Stimulated activated CD4-positive, alpha-beta T cell treated with anti-CD3 and anti-CD28 coated beads, TNF-alpha, amount 100 ng/mL, for 4 hours (primary cell): Measurements from ENCODE around the gene SVBP.
A peak's percentile ranks its signal among the peaks of the same experiment; 100 is the strongest.

ENCODE experiments used
- DNase-seq, 3 experiments: peaks; one replicate each; pipeline ENCODE4 v3.0.0-alpha.2; 2020; ENCODE audit warnings: low read depth in 3 of 3

SVBP gene

DNA sequence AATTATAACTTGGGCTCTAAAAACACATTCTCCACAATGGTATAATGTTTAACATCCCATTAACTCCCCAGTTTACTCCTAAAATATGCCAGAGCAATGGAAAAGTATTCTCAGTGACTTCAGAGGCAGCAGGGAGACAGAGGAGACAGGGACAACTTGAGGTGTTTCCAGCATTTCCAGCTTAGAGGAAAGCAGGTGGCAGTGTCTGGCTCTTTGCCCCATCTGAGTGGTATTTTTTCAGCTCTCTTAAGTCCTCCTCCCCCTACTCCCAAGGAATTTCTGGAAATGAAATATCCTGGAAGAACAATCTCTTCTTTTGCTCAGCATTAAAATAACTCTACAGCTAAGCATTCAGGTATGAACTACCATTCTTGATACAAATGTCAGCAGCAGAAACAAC, 11.0 kb downstream of the SVBP start:
- no peak for DNase-seq

DNA sequence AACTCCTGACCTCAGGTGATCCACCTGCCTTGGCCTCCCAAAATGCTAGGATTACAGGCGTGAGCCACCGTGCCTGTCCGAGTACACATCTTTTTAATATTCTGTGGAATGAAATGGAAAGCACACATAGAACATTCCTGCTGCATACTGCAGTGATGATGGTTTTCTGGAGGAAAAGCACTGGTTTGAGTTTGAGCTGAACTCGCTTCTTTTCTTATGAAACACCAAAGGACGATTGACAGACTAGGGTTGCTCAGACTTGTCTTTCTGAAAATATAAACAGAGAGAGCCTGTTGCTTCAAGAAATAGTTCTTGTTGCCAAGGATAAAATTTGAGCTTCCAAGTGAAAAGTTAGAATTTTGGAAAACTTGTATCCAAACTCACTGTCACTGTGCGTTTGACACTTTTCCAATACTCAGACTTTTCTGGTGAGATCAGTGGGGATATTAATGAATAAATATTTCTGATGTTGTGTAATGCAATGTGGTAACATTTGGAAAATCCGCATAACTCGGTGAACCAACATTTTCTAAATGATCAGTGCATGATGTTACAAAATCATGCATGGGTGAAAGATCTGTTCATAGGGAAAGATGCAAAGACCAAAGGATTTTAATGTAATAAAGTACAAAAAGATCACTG, 15.2 kb downstream of the SVBP start:
- no peak for DNase-seq

DNA sequence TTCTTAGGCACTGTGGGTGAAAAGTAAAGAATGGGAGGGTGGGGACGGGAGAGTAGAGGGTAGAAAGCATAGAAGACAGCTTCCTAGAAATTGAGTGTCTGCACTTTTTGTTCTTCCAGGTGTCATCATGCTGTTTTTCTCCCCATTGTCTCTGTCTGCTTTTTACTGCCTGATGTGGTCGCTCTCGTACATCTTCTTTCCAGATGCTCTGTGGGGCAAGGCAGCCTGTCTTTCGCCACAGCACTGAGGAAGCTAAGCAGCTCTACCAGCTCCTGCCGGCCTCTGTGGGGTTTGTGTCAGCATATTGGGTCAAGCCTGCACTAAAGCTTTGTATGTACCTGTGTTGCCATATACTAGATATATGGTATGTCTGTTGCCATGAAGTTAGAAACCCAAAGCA, 19.2 kb downstream of the SVBP start:
- DNase-seq: no peak

DNA sequence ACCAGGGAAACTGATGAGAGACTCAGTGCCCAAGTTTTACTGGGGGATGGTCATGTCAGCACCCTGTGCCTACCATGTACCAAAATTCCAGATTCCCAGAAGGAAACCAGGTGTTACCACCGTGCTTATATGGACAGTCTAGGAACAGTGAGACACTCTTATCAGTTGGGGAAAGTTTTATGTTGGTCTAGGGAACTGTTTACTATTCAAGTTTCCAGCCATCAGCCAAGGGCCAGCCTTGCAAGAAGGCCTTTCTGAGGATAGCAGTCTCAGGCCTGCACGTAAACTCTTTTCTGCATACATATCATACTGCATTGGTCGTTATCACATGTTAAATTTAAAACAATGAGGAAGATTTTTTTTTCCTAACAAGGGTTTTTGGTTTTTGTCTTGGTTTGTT, 19.8 kb downstream of the SVBP start:
- no peak for DNase-seq

DNA sequence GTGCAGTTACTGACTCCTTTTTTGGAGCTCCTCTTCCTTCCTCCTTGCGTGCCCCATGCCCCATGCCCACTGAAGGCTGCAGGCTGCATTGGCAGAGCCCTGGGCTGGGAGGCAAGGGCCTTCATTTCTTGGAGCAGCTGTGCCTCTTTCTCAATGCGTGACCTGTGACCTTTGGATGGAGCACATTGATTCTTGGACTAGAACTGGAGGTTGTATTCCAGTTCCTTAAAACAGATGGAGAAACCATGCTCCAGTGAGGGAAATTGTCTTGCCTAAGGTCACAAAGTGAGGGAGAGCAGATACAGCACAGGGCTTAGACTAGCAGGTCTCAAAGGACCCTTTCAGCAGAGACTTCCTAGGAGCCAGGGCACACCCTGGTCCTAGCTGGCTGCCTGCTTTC, 23.4 kb downstream of the SVBP start:
- no peak for DNase-seq

DNA sequence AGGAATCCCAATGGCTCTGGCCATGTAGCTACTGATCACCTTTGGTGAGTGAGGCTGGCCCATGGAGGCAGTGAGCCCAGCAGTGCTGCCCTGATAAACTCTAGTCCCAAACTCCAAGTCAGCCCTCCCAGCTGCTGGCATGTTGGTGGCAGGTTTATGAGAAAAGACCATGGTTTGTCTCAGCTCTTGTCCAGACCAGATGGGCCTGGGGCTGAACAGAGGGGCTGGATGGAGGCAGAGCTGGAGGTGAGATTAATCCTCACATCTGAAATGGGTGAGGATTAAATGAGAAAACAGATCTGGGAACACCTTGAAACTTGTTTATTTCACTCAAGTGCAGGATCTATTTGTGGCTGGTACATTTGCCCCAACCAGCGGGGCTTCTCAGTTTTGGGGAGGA, 29.2 kb downstream of the SVBP start:
- DNase-seq: no peak

DNA sequence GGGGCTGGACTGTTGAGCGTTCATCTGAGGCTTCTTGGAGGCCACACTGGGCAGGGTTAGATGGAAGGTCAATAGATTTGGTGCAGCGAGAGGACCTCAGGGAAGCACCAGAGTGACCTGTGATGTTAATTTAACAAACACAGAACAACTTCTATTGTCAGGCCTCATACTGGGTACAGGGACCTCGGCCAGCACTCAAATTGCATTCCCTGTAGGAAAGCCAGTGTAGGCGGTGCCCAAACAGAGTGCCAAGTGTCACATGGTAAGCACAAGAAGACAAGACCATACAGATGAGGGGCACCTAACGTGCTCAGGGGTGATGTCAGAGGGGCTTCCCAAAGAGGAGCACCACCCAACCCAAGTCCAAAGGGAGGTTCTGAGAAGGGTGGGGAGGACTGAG, 31.1 kb downstream of the SVBP start:
- no peak for DNase-seq

DNA sequence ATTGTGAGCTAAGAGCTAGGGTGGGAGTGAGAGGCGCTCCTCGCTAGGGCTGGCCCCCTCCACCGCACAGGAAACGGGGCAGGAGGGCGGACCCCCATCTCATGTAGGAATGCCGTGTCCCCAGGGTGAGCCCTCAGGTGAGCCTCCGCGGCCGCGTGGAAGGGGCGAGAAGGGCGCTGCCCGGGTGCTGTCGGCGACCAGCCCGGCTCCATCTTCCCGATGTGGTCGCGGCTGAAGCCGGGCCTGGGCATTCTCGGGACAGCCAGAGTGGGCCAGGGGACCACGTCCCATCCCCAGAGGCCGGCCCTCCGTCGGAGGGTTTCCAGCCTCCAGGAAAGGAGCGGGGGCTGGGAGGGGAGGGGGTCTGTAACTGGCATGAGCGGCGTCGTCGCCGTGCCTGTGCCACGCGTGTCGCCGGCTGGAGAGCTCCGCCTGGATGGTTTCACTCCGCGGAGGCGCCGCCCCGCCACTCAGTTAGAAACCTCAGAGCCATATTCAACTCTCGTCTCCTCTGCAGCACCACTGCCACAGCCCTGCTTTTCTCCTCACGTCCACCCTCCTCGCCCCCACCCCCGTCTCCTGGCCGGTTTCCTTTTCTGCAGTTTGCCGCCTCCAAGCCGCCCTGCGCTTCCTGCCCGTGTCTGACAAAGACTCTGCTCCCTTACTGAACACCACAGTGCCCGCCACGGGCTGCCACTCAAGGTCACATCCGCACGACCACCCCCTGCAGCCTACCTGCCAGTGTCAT, 32.1 kb downstream of the SVBP start, which contains the start of gene TMEM269:
Gene TMEM269 (plus strand): TSS at position 46 of the 748 bp plus-strand sequence. CDS start 4,903 bp downstream, outside the sequence.
- peak in 2 of 3 experiments; percentile 15 to 25 for DNase-seq

DNA sequence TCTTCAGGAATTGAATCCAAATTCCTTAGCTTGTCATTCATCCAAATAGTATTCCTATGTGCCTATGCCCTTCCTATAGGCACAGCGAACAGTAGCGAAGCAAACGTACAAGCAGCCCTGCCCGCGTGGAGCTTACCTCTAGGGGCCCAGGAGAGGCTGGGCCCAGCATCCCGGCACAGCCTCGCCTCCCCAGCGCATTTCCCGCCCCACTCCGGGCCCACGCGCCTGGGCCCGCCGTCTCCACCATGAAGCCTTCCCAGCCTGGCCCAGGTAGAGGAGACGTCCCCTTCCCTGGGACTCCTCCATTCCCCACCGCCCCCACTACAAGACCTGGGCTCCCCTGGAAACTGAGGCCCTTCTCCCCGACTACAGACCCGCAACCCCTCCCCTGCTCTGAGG, 32.7 kb downstream of the SVBP start:
- no peak for DNase-seq

DNA sequence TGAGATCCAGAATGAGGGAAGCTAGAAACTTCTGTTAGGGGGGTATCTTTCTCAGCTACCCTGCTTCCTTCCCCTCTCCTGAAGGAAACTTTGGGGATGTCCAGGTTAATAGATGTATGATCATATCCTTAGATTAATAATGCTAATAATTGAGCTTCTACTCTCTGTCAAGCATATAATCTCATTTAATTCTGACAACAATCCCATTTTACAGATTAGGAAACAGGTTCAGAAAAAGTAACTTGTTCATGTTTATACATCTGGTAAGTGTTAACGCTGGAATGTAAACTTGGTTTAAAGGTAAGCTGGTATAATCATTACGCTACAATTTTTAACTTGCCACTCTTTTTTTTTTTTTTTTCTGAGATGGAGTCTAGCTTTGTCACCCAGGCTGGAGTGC, 34.1 kb downstream of the SVBP start:
- no peak for DNase-seq

DNA sequence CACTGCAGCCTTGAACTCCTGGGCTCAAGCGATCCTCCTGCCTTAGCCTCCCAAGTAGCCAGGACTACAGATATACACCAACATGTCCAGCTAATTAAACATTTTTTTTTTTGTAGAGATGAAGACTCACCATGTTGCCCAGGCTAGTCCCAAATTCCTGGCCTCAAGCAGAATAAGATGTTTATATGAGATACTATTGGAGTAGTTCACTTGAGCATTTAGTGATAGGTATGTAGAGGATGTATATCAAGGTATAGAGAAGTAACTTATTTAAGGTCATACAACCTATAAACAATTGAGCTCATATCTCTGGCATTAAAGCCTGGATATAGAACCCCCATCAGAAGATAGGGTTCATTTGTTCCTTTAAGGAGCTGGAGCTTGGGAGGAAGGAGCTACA, 37.0 kb downstream of the SVBP start:
- no peak for DNase-seq

DNA sequence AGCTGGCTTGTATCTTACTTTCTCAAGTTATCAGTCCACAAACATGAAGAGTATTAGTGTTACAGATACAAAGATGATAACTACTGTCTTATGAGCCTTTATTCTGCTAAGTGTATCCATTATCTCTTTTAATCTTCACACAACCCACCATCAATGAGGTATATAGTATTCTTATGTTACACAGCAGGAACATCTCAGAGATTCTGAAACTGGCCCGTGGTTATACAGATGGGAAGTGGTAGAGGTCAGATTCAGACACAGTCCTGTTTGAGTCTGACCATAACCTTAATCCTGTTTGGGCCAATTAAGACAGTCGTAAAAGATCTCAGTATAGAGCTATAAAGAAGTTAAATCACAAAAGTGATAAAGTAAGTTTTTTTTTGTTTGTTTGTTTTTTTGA, 37.5 kb downstream of the SVBP start:
- DNase-seq: no peak

DNA sequence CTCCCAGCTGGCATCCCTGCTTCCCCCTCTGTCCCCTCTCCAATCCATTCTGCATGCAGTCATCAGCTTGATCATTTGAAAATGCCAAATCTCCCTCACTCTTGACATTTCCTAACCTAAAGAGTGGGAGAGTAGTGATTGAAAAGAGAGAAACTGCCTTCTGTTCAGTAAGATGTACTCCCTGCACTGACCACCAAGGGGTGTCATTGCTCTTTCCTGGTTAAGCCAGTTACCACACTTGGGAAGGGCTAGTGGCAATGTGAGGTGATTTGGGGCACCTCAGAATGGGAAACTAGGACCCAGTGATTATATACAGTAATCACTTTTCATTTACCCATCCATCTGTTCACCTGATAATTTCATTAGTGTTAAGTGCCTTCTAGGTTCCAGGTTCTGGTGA, 39.3 kb downstream of the SVBP start:
- no peak for DNase-seq

DNA sequence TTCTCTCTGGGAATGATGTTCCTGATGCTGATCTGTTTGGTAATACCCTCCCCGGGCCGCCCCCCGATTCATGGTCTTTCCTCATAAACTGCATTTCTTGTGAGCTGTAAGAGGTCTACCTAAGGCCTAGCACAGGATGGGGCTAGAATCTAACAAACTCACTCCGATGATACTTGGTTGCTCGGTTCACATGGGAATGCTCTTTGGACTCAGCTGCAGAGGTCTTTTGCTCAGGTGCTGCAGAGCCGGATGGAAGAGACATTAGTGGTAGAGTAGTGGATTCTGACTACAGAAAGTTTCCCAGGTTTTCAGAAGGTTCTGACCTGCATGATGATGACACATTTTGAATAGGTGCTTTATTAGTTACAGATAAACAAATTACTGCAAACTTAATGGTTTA, 40.7 kb downstream of the SVBP start:
- DNase-seq: no peak

DNA sequence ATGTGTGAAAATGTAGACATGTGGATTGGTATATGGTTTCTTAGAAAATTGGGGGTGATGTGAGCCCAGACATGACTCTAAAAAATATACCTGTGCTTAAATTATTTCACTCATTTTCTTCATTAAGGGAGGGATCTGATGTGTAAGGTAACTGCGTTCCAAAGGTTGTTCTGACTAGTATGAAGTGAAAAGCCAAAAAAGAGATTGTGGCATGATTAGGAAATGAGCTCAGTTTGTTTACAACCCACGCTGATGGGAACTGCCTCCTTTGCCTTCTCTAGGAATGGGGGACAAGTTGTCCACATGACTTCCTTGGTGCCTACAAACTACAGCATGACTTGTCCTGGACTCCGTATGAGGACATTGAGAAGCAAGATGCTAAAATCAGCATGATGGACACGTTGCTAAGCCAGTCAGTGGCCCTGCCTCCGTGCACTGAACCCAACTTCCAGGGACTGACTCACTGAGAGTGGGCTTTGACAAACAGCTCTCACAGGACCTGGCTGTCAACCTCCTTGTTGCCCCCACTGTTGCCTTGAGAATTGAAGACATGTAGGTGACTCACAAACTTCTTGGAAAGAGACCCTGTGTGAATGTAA, 42.2 kb downstream of the SVBP start:
- no peak for DNase-seq

DNA sequence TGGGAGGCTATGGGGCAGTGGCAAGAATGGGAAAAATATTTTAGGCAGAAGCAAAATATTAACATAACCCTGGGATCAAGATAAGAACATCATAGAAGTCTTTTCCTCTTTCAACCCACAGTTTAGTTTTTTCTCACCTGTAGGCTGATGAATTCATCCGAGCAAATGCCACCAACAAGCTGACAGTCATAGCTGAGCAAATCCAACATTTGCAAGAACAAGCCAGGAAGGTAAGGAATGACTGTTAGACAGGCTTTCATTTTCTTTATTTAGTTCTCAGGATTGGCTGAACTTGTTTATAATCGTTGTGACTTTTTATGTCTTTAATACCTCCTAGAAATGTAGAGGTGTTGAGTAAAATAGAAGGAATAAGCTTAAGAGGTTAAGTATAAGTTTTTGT, 43.8 kb downstream of the SVBP start:
- no peak for DNase-seq

DNA sequence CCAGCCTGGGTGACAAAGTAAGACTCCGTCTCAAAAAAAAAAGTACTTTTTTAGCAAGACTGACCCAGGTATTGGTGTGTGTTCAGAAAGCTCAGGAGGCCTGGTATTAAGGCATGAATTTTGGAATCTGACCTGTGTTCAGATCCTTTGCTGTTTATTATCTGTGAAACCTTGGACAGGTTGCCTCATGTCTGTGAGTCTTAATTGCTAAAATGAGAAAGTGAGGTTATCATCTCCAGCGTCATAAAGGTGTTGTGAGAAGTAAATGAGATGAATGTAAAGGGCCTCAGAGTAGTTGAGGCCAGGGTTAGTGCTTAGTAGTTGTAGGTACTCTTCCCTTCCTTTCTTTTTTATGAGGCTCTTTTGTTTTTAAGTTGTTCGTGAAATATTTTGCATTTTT, 47.4 kb downstream of the SVBP start:
- DNase-seq: no peak

DNA sequence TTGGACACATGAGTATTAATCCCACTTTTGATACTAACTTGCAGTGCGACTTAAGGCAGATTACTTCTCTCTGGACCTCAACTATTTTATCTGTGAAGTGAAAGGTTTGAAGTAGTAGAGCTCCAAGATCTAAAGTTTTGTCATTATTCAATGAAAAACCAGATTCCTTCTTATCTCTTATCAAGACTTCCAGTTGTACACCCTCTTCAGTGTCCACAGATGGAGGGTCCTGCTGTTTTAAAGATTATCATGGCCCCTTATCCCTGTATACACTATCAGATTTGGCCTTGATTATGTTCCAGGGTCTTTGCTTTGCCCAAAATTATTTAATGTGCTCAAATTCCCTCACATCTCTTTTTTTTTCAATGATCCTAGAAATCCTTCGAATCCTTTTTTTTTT, 49.0 kb downstream of the SVBP start:
- DNase-seq: no peak

DNA sequence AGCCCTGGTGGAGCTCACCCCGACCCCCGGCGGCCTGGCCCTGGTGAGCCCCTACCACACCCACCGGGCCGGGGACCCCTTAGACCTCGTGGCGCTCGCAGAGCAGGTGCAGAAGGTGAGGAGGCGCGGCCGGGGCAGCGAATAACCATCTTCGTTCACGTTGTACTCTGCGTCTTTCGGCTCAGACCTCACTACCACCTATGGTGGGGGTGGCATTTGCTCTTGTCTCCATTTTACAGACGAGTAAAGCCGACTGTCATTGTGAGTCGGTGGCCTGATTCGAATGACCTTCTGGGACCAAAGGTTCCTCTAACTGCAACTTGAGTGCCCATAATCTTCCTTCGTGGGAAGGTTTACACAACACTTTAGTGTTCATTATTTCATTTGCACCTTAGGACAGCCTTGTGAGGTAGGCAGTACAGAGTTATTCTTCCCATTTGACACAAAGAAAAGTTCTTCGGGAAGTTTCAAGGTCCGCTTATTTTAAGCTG, 49.6 kb downstream of the SVBP start:
- DNase-seq: peak in 1 of 3 experiments; percentile 25

DNA sequence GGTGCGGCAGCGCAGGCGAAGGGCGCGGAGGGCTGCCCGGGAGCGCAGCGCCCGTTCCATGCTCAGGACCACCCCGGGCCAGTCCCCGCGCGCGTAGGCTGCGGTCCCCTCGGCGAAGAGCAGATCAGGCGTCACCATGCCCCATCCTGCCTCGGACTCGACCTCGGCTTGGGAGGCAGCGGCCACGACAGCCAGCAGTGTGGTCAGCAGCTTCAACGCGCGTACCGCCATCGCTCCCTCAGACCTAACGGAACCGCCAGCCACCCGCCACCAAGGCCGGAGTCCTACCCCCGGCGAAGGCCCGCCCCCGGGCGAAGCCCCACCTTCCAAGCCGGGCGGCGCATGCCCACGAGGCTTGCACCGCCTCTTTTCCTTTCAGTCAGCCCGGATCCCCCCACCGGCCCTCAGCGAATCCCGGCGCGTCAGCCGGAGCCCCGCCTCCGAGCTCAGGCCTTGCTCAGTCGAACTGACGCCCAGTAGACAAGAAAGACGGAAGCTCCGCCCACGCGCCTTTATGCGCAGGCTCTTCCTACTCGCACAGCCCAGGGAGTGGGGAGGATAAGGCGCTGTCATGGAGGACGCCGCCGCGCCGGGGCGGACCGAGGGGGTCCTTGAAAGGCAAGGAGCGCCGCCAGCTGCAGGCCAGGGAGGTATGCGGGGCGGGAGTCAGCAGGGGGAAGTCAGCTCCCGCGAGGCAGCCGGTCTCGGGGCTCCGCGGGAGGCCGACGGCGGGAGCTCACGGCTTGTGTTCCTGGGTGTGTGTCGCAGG, 50.3 kb downstream of the SVBP start, which contains the start of the genes C1orf50 and P3H1:
Gene C1orf50 (plus strand): TSS at position 509 of the 769 bp plus-strand sequence. CDS start 63 bp downstream, at position 572.
Gene P3H1 (minus strand): TSS at position 288 of the 769 bp plus-strand sequence. CDS start 57 bp downstream, at position 231.
- peak; percentile 98 to 100 (median 99) for DNase-seq

DNA sequence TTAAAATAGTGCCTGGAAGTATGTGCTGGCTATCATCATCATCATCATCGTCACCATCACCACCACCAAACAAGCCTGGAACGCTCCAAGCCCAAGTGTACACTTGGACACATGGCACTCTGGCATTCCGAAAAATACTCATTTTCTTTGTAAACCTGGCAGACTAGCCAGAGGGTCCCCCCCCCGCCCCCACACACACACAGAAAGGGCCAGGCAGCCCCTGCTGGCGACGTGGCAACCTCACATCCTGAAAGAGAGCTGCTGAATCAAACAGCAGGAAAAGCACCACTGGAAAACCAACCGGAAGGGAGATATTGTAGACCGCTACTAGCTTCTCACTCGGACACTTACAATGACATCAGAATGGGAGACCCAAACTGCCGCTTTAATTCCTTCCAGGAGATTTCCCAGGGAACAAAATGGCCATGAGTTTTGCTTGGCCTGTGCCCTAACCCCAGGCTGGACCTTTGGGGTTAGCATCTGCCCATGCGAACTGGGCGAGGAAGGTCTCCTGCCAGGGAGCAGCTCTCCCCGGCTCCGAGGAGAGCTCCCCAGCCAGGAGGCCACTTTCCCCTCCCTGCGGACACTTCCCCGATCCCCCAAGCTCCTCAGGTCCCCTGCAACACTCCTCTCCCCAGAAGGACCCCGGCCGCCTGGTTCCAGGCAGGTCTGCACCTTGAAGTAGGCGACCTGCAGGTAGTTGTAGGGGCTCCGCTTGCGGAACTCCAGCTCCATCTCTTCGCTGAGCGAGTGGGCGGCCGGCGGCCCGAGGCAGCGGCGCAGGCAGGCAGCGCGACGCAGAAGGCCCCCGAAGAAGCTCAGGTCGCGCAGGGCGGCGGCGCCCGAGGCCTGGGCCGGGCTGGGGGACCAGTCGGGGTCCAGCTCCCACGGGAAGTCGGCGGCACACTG, 51.1 kb downstream of the SVBP start:
- peak in 1 of 3 experiments; percentile 43 for DNase-seq
